PC-9 (cell line): Measurements from ENCODE around the gene LRRC4C.

Experiments used
- EZH2 ChIP-seq: fragments of 200-600 bp; sonication (generic); IDR thresholded peaks from 2 replicates; pipeline ENCODE4 v1.8.0; 2017; ENCODE audit warnings: antibody characterized with exemption, low read depth
- TF ChIP-seq, protein P1 (sequence below): fragments of 200-600 bp; sonication (generic); conservative IDR thresholded peaks from 2 replicates; pipeline ENCODE4 v1.6.1; 2017; ENCODE audit warnings: mixed run types, antibody characterized with exemption, mild to moderate bottlenecking, moderate library complexity

DNA sequence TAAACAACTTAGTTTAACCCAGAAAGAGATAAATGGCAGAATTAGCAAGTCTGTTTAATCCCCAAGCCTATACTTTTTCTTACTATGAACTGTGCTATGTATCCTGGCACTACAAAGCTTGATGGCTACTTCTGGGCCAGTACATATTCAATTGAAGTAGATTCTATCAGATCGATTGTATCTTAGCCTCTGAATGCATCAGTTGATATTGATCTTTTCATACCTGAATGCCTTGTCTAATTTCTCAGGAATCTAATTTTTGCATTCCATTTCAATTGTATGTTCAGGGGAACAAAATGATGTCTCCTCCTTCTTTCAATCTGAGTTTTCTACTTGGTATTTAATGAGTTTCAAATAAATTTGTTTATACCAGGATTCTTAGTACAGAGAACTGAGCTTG, 1137.9 kb downstream of the LRRC4C start:
- TF ChIP-seq, protein P1, sequence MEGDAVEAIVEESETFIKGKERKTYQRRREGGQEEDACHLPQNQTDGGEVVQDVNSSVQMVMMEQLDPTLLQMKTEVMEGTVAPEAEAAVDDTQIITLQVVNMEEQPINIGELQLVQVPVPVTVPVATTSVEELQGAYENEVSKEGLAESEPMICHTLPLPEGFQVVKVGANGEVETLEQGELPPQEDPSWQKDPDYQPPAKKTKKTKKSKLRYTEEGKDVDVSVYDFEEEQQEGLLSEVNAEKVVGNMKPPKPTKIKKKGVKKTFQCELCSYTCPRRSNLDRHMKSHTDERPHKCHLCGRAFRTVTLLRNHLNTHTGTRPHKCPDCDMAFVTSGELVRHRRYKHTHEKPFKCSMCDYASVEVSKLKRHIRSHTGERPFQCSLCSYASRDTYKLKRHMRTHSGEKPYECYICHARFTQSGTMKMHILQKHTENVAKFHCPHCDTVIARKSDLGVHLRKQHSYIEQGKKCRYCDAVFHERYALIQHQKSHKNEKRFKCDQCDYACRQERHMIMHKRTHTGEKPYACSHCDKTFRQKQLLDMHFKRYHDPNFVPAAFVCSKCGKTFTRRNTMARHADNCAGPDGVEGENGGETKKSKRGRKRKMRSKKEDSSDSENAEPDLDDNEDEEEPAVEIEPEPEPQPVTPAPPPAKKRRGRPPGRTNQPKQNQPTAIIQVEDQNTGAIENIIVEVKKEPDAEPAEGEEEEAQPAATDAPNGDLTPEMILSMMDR, result no peak
- TF ChIP-seq EZH2, result no peak
